ENCODE measurements around the gene HMGA1.
"Not testable (repeated sequence)": the region's sequence is repeated elsewhere in the genome, so short reads cannot be mapped to it uniquely, and the experiment has no call there.

The HMGA1 gene

GRCh38 chr6:34243131-34243771 is 6.6 kb downstream of the HMGA1 start:
- Histone ChIP-seq H4K20me1 (ENCODE audit: control insufficient read depth, insufficient read depth, low read depth, low read length) (peaks cover 40% of the 10 kb centered on the region), H3K4me1 (ENCODE audit: control insufficient read depth, low read length) (peaks cover 61% of the 10 kb centered on the region), H3F3A (ENCODE audit: control insufficient read depth, insufficient read depth) (peaks cover 84% of the 10 kb centered on the region), H3K27ac (ENCODE audit: low read depth, low read length) (no peak overlapping the region), H3K36me3 (ENCODE audit: control insufficient read depth, low read length) (peaks cover 79% of the 10 kb centered on the region), H3K4me3 (ENCODE audit: low read length) (no peak overlapping the region), H3K9me2 (replicated peaks; ENCODE audit: control insufficient read depth, low read length) (no peaks in the 10 kb centered on the region), H3K4me2 (ENCODE audit: low read length) (peak overlapping the region; percentile 20; the same call in 1 of the 2 replicates), H3K9me3 (ENCODE audit: control insufficient read depth, insufficient read depth, low read length) (no peaks in the 10 kb centered on the region), H3K79me2 (ENCODE audit: control insufficient read depth, low read length) (peaks cover 43% of the 10 kb centered on the region), H3K27me3 (ENCODE audit: control insufficient read depth, low read length) (no peaks in the 10 kb centered on the region)
- TF ChIP-seq CTCF (IDR thresholded peaks at IDR 0.05; ENCODE audit: low read depth, low read length, poor library complexity, severe bottlenecking) (no peak), EZH2phosphoT487 (IDR thresholded peaks at IDR 0.05; ENCODE audit: borderline replicate concordance, low read length) (no peak)

DNA sequence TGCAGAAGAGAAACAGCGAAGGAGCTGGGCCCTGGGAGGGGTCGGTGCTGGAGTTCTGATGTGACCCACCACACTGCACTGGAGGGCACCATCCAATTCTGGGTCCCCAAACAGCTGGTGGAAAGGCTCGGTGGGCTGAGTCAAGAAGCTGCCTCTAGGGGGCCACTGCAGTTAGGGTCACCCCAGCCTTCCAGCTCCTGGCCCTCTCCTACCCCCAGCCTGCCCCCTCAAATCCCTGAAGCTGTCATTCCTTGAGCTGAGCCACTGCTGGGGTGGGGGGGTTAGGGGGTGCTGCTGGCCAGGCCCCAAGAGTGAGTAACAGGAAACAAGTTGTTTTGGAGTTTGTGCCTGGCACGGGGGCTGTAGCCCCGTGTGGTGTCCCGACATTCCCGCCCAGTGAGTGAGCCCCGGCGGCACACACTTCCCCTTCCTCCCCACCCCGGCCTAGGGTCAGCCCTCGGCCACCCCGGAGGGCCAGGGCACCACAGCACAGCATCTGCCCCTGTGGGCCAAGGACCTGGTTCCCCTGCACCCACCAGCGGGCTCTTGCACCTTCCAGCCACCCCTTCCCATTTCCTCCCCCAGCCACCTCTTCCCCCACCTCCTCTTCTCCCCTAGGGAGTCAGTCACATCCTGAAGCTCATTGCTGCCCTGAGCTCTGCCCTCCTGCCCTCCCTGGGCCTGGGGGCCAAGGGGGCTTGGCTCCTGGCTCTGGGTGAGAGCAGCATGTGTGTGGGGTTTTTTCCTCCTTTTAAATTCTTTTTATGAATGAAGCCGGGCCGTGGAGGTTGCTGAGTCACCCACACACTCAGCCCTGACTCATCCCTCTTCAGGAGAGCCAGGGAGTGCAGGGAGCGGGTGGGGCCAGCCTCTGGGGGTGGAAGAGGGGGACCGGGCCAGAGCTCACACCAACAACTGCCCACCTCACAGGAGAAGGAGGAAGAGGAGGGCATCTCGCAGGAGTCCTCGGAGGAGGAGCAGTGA is 7.5 kb downstream of the HMGA1 start:
- H3K4me2 ChIP-seq (ENCODE audit: low read length), result peak overlapping the region; percentile 20; the same call in 1 of the 2 replicates

DNA sequence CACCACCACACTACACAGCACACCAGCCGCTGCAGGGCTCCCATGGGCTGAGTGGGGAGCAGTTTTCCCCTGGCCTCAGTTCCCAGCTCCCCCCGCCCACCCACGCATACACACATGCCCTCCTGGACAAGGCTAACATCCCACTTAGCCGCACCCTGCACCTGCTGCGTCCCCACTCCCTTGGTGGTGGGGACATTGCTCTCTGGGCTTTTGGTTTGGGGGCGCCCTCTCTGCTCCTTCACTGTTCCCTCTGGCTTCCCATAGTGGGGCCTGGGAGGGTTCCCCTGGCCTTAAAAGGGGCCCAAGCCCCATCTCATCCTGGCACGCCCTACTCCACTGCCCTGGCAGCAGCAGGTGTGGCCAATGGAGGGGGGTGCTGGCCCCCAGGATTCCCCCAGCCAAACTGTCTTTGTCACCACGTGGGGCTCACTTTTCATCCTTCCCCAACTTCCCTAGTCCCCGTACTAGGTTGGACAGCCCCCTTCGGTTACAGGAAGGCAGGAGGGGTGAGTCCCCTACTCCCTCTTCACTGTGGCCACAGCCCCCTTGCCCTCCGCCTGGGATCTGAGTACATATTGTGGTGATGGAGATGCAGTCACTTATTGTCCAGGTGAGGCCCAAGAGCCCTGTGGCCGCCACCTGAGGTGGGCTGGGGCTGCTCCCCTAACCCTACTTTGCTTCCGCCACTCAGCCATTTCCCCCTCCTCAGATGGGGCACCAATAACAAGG is 8.5 kb downstream of the HMGA1 start:
- not testable (repeated sequence) for H3K4me3 ChIP-seq (ENCODE audit: low read length); H3K4me2 ChIP-seq (ENCODE audit: low read length); H3K27ac ChIP-seq (ENCODE audit: low read depth, low read length); H3K9me2 ChIP-seq (replicated peaks; ENCODE audit: control insufficient read depth, low read length); H3K27me3 ChIP-seq (ENCODE audit: control insufficient read depth, low read length); H3K9me3 ChIP-seq (ENCODE audit: control insufficient read depth, insufficient read depth, low read length)
- peaks cover 54% of the 10 kb centered on the region for H3K4me1 ChIP-seq (ENCODE audit: control insufficient read depth, low read length)
- H3F3A ChIP-seq (ENCODE audit: control insufficient read depth, insufficient read depth), result peaks cover 71% of the 10 kb centered on the region
- H4K20me1 ChIP-seq (ENCODE audit: control insufficient read depth, insufficient read depth, low read depth, low read length), result peaks cover 25% of the 10 kb centered on the region
- H3K36me3 ChIP-seq (ENCODE audit: control insufficient read depth, low read length), result peaks cover 63% of the 10 kb centered on the region
- peaks cover 28% of the 10 kb centered on the region for H3K79me2 ChIP-seq (ENCODE audit: control insufficient read depth, low read length)

More for the DNA sequence above, 7.5 kb downstream of the HMGA1 start:
- peak; percentile 63 for TF ChIP-seq CTCF (IDR thresholded peaks at IDR 0.05; ENCODE audit: low read depth, low read length, poor library complexity, severe bottlenecking)
- TF ChIP-seq EZH2phosphoT487 (IDR thresholded peaks at IDR 0.05; ENCODE audit: borderline replicate concordance, low read length), result no peak
- H4K20me1 ChIP-seq (ENCODE audit: control insufficient read depth, insufficient read depth, low read depth, low read length), result peaks cover 35% of the 10 kb centered on the region
- peaks cover 73% of the 10 kb centered on the region for H3K36me3 ChIP-seq (ENCODE audit: control insufficient read depth, low read length)
- no peak overlapping the region for H3K27ac ChIP-seq (ENCODE audit: low read depth, low read length)
- H3K27me3 ChIP-seq (ENCODE audit: control insufficient read depth, low read length), result no peaks in the 10 kb centered on the region
- no peak overlapping the region for H3K4me3 ChIP-seq (ENCODE audit: low read length)
- H3K9me3 ChIP-seq (ENCODE audit: control insufficient read depth, insufficient read depth, low read length), result no peaks in the 10 kb centered on the region
- H3K9me2 ChIP-seq (replicated peaks; ENCODE audit: control insufficient read depth, low read length), result no peaks in the 10 kb centered on the region
- peaks cover 81% of the 10 kb centered on the region for H3F3A ChIP-seq (ENCODE audit: control insufficient read depth, insufficient read depth)
- H3K79me2 ChIP-seq (ENCODE audit: control insufficient read depth, low read length), result peaks cover 38% of the 10 kb centered on the region
- peaks cover 57% of the 10 kb centered on the region for H3K4me1 ChIP-seq (ENCODE audit: control insufficient read depth, low read length)

- Histone ChIP-seq H3K79me2 (ENCODE audit: control insufficient read depth, low read length) (peaks cover 22% of the 10 kb centered on the region), H3K4me1 (ENCODE audit: control insufficient read depth, low read length) (peaks cover 51% of the 10 kb centered on the region)
These were observed 9.1 kb downstream of the HMGA1 start for GRCh38 chr6:34245761-34246140.

More at GRCh38 chr6:34245761-34246140, 9.1 kb downstream of the HMGA1 start:
- not testable (repeated sequence) for H3K27me3 ChIP-seq (ENCODE audit: control insufficient read depth, low read length); H3K9me2 ChIP-seq (replicated peaks; ENCODE audit: control insufficient read depth, low read length); H3K27ac ChIP-seq (ENCODE audit: low read depth, low read length); H3K4me2 ChIP-seq (ENCODE audit: low read length); H3K4me3 ChIP-seq (ENCODE audit: low read length); H3K9me3 ChIP-seq (ENCODE audit: control insufficient read depth, insufficient read depth, low read length)
- Histone ChIP-seq H3F3A (ENCODE audit: control insufficient read depth, insufficient read depth) (peaks cover 67% of the 10 kb centered on the region), H3K36me3 (ENCODE audit: control insufficient read depth, low read length) (peaks cover 57% of the 10 kb centered on the region), H4K20me1 (ENCODE audit: control insufficient read depth, insufficient read depth, low read depth, low read length) (peaks cover 19% of the 10 kb centered on the region)
